Measurements from ENCODE around the gene NDUFS3.
"Not testable (repeated sequence)": the region's sequence is repeated elsewhere in the genome, so short reads cannot be mapped to it uniquely, and the experiment has no call there.

DNA sequence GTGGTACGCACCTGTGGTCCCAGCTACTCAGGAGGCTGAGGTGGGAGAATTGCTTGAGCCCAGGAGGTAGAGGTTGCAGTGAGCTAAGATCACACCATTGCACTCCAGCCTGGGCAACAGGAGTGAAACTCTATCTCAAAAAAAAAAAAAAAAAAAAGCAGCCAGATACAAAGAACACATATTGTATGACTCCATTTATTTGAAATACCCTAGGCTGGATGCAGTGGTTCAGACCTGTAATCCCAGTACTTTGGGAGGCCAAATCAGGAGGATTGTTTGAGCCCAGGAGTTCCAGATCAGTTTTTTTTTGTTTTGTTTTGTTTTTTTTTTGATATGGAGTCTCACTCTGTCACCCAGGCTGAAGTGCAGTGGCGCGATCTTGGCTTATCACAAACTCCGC lies 16.5 kb upstream of the NDUFS3 start:
- TF ChIP-seq CTCF (IDR thresholded peaks at IDR 0.05 in 4 of 5, conservative IDR thresholded peaks at IDR 0.05 in 1 of 5); POLR2A (IDR thresholded peaks at IDR 0.05): not testable (repeated sequence)

All from gastrocnemius medialis (tissue), 4 donors.